Fibroblast of skin of scalp (primary cell): ENCODE data around the gene TIGD6. TPM values are rescaled to one million over a fixed set of nuclear protein-coding genes. Genes with fewer than 3 reads are reported as not detected.
A peak's percentile ranks its signal among the peaks of the same experiment; 100 is the strongest.
"Not testable (repeated sequence)": the region's sequence is repeated elsewhere in the genome, so short reads cannot be mapped to it uniquely, and the experiment has no call there.

Source experiments
- DNase-seq: peaks from one replicate; pipeline ENCODE4 v3.0.0-alpha.2; 2013
- polyA plus RNA-seq, 2 experiments: library from polyadenylated mRNA; unstranded; fragments of 120-200 nt; gene quantifications; one replicate each; pipeline ENCODE4 v1.2.1, GENCODE V29; 2013; ENCODE audit not compliant: insufficient read length in 2 of 2

Gene TIGD6
- polyA plus RNA-seq (2013, experiment 1 of 2; ENCODE audit: insufficient read length) = 3.8 TPM
- 3.7 TPM for polyA plus RNA-seq (2013, experiment 2 of 2; ENCODE audit: insufficient read length)

DNA sequence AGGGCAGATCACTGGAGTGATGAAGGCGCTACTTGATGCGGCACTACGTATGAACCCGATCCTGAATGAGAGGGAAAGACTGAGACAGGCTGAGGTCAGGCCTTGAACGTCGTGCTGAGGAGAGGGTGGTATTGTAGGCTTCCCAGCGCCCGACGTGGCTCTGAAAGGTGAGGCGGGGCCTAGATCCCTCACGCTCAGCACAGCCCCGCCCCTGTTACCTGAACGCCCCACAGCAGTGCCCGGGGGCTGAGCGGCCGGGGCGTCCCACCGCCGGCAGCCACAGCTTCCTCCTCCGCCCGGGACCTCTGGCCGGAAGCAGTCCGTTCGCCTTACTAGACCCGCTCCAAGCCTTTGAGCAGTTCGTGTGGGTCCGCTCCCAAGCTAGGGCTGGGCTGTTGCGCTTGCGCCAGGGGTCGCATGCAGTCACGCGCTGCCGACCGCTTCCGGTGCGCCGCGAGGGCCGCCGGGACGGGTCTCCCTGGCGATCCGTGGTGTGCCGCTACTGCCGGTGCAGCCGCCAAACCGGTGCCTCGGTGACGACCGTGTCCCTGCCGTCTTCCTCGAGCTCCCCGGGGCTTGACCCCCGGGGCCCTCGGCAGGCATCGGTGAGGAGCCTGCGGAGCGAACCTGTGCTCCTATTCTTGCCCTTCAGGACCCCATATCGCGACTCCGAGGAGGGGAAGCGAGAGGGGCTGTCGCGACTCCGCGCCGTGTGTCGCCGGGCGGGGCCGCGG lies at the start of gene TIGD6, which contains the start of gene HMGXB3:
Gene TIGD6 (minus strand): TSS at position 399 of the 734 bp plus-strand sequence. CDS start 4,306 bp downstream, outside the sequence.
Gene HMGXB3 (plus strand): TSS at position 484 of the 734 bp plus-strand sequence. CDS start 4,114 bp downstream, outside the sequence.
- DNase-seq = peak; percentile 95

DNA sequence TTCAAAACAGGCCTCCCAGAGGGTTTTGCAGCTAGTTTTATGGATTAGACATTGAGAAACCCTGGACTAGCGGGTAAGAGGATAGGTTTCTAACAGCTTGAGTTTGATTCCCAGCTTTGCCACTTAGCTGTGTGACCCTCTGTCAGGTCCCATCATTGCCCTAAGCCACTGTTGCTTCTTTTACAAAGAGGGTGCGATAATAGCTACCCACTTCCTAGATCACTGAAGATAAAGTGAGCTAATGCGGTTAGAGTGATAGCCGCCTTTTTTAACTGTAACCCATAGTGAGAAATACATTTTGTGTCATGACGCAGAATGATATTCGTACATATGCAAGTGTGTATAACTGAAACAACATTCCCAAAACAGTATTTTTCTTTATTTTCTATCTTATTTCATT lies 45.6 kb upstream of the TIGD6 start:
- DNase-seq = no peak

- DNase-seq = no peak
These were observed 45.1 kb upstream of the TIGD6 start for GRCh38 chr5:150045549-150045948.

DNA sequence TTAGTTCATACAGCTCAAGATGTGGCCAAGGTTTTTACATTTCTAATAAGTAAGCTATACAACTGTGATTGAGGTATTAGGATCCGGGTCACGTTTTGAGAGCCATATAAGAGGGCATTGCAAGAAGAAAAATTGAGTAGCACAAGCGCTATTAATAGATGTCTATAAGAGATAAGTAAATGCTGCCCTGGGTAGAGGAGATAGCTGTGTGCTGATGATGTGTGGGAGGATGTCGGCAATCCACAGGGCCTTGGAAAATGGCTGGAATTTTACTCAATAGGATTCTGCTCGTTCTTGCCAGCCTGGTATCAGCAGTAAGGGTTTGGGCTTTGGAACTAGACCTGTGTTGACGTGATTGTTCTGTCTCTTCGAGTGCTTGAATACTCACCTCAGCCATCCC lies 44.3 kb upstream of the TIGD6 start:
- DNase-seq = no peak

- DNase-seq = peak; percentile 85
These were observed 43.9 kb upstream of the TIGD6 start for GRCh38 chr5:150044329-150044681.

DNA sequence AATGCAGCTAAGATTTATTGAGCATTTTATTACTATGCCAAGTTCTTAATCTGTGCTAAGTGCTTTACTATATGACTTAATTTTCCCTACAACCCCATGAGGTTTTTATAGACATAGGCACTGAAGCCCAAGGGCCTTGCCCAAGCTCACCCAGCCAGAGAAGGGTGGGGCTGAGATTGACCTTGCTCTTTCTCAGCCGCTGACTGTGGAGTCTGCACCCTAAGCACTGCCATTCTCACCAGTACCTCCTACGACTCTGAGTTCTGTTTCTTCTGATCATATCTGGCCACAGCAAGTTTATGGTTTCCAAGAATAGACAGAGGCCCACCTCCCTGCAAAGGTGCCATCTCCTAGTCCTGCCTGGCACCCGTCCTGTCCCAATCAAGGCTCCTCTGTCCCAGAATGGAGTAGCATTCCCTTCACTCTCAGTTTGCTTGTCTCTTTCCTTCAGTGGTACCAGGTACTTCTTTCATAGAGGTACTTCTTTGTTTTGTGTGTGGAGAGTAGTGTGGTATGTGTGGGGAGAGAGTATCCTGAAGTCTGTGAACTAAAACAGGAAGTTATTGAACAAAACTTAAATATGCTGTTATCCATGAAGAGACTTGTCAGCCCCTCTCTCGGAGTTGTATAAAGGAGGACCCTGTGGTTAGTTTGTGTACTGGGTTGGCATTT lies 43.3 kb upstream of the TIGD6 start:
- DNase-seq = no peak

DNA sequence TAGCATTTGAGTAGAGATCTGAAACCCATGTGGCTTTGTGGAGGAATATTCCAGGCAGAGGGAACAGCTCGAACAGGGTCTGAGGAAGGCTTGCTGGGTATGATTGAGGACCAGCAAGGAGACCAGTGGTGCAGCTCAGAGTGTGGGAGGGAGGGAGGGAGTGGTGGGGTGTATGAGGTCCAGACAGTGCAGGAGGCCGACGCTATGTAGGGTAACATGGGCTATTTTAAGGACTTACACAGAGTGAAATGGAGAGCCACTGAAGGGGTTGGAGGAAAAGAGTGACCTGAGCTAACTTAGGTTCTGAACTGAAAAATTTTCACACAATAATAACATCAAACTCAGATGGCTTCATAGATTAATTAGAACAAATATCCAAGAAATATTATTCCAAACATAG lies 42.0 kb upstream of the TIGD6 start:
- DNase-seq = no peak

- DNase-seq = no peak
These were observed 38.1 kb upstream of the TIGD6 start for GRCh38 chr5:150038547-150038946.

GRCh38 chr5:150036513-150036912 lies 36.1 kb upstream of the TIGD6 start:
- peak; percentile 96 for DNase-seq

DNA sequence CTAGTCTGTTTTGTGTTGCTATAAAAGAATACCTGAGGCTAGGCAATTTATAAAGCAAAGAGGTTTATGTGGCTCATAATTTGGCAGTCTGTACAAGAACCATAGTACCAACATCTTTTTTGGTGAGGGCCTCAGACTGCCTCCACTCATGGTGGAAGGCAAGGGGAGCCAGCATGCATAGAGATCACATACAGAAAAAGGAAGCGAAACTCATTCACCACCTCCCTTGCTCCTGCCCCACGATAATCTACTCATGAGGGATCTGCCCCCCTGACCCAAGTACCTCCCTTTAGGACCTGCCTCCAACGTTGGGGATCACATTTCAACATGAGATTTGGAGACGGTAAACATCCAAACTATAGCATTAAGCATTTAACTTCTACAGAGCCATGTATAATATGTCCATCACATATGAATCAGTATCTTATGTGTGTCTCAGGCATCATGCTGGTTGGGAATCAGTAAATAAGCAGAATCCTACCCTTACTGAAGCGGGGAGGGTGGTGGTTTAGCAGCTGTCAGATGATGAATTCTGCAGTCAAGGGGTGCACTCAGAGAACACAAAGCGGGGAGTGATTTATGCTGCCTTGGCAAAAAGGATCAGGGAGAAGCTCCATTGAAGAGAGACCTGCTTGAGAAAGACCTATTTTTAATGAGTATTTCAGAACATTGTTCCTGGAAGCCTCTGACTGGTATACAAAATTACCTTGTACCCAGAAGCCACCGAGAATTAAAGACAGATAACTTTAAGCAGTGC lies 34.9 kb upstream of the TIGD6 start:
- DNase-seq = no peak

DNA sequence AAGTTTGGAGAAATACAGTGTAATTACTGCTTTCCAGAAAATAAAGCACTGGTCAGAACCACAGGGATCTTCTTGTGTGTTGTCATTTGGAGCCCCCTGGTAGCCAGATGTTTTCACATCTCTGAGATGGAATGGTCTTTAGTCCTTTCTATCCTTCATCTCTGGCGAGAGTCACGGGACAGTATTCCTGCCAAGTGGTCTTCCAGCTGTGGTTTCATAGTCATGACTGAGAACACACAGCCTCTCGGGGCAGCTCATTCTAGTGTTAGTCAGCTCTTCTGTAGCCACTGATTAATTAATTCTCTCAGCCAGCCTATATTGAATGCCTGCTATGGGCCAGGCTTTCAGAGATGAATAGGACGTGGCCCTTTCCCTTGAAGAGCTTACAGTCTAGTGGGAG lies 34.2 kb upstream of the TIGD6 start:
- peak; percentile 88 for DNase-seq

DNA sequence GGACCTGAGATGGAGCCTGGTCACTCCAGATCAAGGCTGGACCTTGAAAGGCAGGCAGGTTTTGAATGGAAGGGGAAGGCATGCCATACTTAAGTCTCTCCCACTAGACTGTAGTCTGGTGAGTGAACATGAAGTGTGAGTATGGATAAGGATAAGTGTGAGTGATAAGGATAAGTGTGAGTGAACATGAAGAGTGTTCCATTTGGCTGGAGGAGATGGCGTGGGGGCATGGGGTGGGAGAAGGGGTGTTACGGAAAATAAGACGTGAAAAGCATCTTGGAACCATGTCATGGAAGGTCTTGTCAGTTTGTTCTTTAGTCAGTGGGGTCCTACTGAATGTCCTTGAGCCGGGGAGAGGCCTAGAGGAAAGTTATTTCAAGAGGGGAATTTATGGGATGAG lies 32.9 kb upstream of the TIGD6 start:
- DNase-seq = no peak

GRCh38 chr5:150028047-150028446 lies 27.6 kb upstream of the TIGD6 start:
- DNase-seq = not testable (repeated sequence)

GRCh38 chr5:150026682-150027172 lies 26.3 kb upstream of the TIGD6 start:
- DNase-seq = no peak

GRCh38 chr5:150024346-150024984 lies 24.0 kb upstream of the TIGD6 start:
- DNase-seq = peak; percentile 28

- DNase-seq = no peak
These were observed 22.7 kb upstream of the TIGD6 start for GRCh38 chr5:150023136-150023535.

- no peak for DNase-seq
These were observed 22.2 kb upstream of the TIGD6 start for GRCh38 chr5:150022681-150023080.

- DNase-seq = peak; percentile 82
These were observed 21.7 kb upstream of the TIGD6 start for GRCh38 chr5:150022158-150022531.

DNA sequence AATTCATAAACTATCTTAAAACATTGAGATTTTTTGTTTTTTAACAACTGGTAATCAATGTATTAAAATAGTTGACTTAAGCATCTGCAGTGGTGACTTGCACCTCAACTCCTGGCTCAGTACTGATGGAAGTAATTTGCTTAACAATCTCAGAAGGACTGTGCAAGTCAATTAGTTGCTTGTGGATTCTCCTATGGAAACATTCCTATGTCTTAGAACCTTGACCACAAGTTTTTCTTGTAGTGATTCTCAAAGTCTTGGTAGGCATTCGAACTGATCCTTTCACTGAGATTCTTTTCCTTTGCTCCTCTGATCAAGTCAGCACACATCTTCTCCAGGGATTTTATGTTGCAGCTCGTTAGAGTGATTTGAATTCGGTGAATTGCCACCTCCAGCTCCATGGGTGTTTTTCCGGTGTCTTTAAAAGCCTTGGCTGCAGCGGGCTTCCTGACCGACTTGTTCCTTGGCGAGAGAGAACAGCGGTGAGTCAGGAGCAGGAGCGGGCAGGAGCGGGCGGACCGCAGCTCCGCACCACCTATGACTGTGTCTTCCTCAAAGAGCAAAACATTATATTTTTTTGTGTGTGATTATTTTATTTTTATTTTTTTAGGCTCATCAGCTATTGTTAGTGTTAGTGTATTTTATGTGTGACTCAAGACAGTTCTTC lies 21.2 kb upstream of the TIGD6 start:
- DNase-seq = peak; percentile 22

GRCh38 chr5:150020249-150020648 lies 19.8 kb upstream of the TIGD6 start:
- no peak for DNase-seq

DNA sequence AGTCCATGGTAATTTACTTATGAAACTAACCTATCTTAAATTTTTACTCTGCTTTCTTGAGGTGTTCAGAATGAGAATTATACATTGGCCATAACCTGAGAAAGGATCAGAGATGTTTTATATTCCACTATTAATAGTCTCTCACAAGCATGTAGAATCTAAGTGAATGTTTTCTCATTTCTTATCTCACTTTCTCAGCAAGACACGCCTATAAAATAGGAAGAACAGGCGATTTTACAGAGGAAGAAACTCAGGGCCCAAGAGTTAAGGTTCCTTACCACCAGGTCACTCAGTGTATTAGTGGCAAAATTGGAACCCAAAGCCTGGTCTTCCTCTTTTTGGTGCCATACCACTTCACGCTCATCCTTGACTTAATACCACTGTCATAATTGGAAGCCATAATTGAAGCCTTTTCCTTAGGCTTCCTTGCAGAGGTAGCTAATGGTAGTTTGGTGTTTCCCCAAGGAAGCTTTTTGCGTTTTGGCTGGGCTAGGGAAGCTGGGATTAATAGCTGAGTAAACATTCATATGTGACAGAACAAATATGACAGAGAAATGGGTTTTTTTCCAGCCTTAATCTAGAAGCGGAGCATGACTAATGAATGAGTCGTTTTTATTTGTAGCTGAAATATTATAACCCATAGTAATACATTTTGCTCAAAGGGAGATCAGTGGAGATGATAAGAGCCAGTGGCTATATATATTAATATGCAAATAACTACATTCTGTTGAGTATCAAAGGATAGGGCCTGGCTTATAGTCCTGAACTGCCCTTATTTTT lies 17.0 kb upstream of the TIGD6 start:
- DNase-seq = peak; percentile 53
